Measurements from ENCODE around the gene DOCK4. TPM values are rescaled to one million over a fixed set of nuclear protein-coding genes. Genes with fewer than 3 reads are reported as not detected.

DOCK4 gene
- total RNA-seq, 1 experiment from 2014 or later, result 20.4 TPM

GRCh38 chr7:112193915-112194502 is 12.2 kb downstream of the DOCK4 start (continued):
- TF ChIP-seq, protein P1, sequence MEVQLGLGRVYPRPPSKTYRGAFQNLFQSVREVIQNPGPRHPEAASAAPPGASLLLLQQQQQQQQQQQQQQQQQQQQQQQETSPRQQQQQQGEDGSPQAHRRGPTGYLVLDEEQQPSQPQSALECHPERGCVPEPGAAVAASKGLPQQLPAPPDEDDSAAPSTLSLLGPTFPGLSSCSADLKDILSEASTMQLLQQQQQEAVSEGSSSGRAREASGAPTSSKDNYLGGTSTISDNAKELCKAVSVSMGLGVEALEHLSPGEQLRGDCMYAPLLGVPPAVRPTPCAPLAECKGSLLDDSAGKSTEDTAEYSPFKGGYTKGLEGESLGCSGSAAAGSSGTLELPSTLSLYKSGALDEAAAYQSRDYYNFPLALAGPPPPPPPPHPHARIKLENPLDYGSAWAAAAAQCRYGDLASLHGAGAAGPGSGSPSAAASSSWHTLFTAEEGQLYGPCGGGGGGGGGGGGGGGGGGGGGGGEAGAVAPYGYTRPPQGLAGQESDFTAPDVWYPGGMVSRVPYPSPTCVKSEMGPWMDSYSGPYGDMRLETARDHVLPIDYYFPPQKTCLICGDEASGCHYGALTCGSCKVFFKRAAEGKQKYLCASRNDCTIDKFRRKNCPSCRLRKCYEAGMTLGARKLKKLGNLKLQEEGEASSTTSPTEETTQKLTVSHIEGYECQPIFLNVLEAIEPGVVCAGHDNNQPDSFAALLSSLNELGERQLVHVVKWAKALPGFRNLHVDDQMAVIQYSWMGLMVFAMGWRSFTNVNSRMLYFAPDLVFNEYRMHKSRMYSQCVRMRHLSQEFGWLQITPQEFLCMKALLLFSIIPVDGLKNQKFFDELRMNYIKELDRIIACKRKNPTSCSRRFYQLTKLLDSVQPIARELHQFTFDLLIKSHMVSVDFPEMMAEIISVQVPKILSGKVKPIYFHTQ (CRISPR knock-in tag; IDR thresholded peaks at IDR 0.05), result no peak
- TF ChIP-seq SMAD3 (CRISPR knock-in tag; IDR thresholded peaks at IDR 0.05; ENCODE audit: borderline replicate concordance) (no peak), PRRX2 (CRISPR knock-in tag; IDR thresholded peaks at IDR 0.05) (no peak), ZNF425 (CRISPR knock-in tag; conservative IDR thresholded peaks at IDR 0.05) (no peak), CREM (CRISPR knock-in tag; IDR thresholded peaks at IDR 0.05) (no peak), SP1 (CRISPR knock-in tag; conservative IDR thresholded peaks at IDR 0.05) (no peak)
- TF ChIP-seq, protein P2, sequence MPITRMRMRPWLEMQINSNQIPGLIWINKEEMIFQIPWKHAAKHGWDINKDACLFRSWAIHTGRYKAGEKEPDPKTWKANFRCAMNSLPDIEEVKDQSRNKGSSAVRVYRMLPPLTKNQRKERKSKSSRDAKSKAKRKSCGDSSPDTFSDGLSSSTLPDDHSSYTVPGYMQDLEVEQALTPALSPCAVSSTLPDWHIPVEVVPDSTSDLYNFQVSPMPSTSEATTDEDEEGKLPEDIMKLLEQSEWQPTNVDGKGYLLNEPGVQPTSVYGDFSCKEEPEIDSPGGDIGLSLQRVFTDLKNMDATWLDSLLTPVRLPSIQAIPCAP (CRISPR knock-in tag; IDR thresholded peaks at IDR 0.05), result no peak

- H3K4me3 Mint-ChIP-seq, result no peak overlapping the region
- POLR2A ChIA-PET, result no interaction called here
- DNase-seq (ENCODE audit: low spot score) (no peak), ATAC-seq (no peak)
- no peak for TF ChIP-seq ZBTB21 (CRISPR knock-in tag; IDR thresholded peaks at IDR 0.05; ENCODE audit: borderline replicate concordance)
- no peak for TF ChIP-seq NFYB (CRISPR knock-in tag; conservative IDR thresholded peaks at IDR 0.05; ENCODE audit: low read depth)
- TF ChIP-seq FOXK1 (CRISPR knock-in tag; IDR thresholded peaks at IDR 0.05), result no peak
- no peak for TF ChIP-seq ZNF138 (CRISPR knock-in tag; conservative IDR thresholded peaks at IDR 0.05)
- TF ChIP-seq ZNF512 (CRISPR knock-in tag; IDR thresholded peaks at IDR 0.05; ENCODE audit: borderline replicate concordance), result no peak
- H3K9me3 Mint-ChIP-seq, result no peaks in the 10 kb centered on the region
- CTCF ChIA-PET, result no interaction called here
- H3K36me3 Mint-ChIP-seq, result no peaks in the 10 kb centered on the region
- peaks cover 22% of the 10 kb centered on the region for H3K4me1 Mint-ChIP-seq
- no peaks in the 10 kb centered on the region for H3K27me3 Mint-ChIP-seq (ENCODE audit: low read depth)
- H3K27ac Mint-ChIP-seq, result no peak overlapping the region
Measured at GRCh38 chr7:112192236-112193154, 13.7 kb downstream of the DOCK4 start.

- POLR2A ChIA-PET, result no interaction called here
- Mint-ChIP-seq H3K9me3 (no peaks in the 10 kb centered on the region), H3K4me3 (no peak overlapping the region), H3K27me3 (ENCODE audit: low read depth) (no peaks in the 10 kb centered on the region), H3K4me1 (peaks cover 15% of the 10 kb centered on the region), H3K27ac (peak overlapping the region; percentile 31; the same call in 1 of the 2 replicates), H3K36me3 (no peaks in the 10 kb centered on the region)
- DNase-seq (ENCODE audit: low spot score) (no peak), ATAC-seq (no peak)
- CTCF ChIA-PET, result no interaction called here
- TF ChIP-seq CTCF (IDR thresholded peaks at IDR 0.05) (no peak), MYBL2 (CRISPR knock-in tag; IDR thresholded peaks at IDR 0.05) (no peak)
- TF ChIP-seq, protein P2 (CRISPR knock-in tag; IDR thresholded peaks at IDR 0.05), result no peak
- TF ChIP-seq, protein P3, sequence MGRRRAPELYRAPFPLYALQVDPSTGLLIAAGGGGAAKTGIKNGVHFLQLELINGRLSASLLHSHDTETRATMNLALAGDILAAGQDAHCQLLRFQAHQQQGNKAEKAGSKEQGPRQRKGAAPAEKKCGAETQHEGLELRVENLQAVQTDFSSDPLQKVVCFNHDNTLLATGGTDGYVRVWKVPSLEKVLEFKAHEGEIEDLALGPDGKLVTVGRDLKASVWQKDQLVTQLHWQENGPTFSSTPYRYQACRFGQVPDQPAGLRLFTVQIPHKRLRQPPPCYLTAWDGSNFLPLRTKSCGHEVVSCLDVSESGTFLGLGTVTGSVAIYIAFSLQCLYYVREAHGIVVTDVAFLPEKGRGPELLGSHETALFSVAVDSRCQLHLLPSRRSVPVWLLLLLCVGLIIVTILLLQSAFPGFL (CRISPR knock-in tag; IDR thresholded peaks at IDR 0.05; ENCODE audit: borderline replicate concordance), result no peak
Measured at GRCh38 chr7:112190120-112190519, 16.1 kb downstream of the DOCK4 start.
